ENCODE data around the gene CXXC5. TPM values are rescaled to one million over a fixed set of nuclear protein-coding genes. Genes with fewer than 3 reads are reported as not detected.

CXXC5 gene
- total and polyA plus RNA-seq, 9 donors: 4.4 to 35.7 (median 8.7) TPM

DNA sequence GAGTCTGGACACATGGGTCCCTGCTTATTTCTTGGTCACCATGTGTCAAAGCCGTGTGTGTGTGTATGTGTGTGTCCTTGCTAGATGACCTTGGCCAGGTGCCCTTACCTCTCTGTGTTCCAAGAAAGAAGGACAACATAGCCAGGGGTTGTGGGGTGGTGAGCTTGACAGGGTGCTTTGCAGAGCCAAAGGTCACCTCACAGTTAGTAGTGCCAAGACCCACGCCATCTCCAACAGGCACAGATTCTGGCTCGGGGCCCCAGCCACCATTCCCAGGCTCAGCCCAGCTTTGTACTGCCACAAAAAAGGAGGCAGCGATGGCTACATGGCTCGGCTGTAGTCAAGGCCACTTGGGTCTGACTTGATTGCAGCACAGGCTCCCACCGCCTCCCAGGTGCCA is 39.5 kb downstream of the CXXC5 start:
- no peak for DNase-seq
- 76 to 92% (median 85%) methylated on average over 6 of the region's 6 CpGs for WGBS, 3 donors
- H3K9me3 ChIP-seq: no peaks in the 10 kb centered on the region
- H3K27me3 ChIP-seq: no peaks in the 10 kb centered on the region
- H3K4me1 ChIP-seq (ENCODE audit: insufficient read depth): peaks cover 7% of the 10 kb centered on the region
- H3K36me3 ChIP-seq: no peaks in the 10 kb centered on the region
- TF ChIP-seq, protein P1, sequence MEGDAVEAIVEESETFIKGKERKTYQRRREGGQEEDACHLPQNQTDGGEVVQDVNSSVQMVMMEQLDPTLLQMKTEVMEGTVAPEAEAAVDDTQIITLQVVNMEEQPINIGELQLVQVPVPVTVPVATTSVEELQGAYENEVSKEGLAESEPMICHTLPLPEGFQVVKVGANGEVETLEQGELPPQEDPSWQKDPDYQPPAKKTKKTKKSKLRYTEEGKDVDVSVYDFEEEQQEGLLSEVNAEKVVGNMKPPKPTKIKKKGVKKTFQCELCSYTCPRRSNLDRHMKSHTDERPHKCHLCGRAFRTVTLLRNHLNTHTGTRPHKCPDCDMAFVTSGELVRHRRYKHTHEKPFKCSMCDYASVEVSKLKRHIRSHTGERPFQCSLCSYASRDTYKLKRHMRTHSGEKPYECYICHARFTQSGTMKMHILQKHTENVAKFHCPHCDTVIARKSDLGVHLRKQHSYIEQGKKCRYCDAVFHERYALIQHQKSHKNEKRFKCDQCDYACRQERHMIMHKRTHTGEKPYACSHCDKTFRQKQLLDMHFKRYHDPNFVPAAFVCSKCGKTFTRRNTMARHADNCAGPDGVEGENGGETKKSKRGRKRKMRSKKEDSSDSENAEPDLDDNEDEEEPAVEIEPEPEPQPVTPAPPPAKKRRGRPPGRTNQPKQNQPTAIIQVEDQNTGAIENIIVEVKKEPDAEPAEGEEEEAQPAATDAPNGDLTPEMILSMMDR (IDR thresholded peaks at IDR 0.05): no peak
- TF ChIP-seq POLR2A (IDR thresholded peaks at IDR 0.05) (no peak), EP300 (IDR thresholded peaks at IDR 0.05) (no peak)
- H3K4me3 ChIP-seq: no peak overlapping the region
- intact Hi-C loops (cut with DNase I): loop anchor here in 2 of 4 donors (2.0 to 10.0 kb wide), 3 partner anchors 50 to 53 kb away; no protein-coding TSS in a partner anchor
- no peak overlapping the region for H3K27ac ChIP-seq

GRCh38 chr5:139688088-139688702 is 40.0 kb downstream of the CXXC5 start:
- intact Hi-C loops (cut with DNase I): loop anchor here in 2 of 4 donors (5.0 to 10.0 kb wide), 2 partner anchors 51 to 53 kb away; no protein-coding TSS in a partner anchor
- no peak for DNase-seq
- H3K4me3 ChIP-seq: no peak overlapping the region
- H3K4me1 ChIP-seq (ENCODE audit: insufficient read depth): peaks cover 7% of the 10 kb centered on the region
- H3K9me3 ChIP-seq: no peaks in the 10 kb centered on the region
- H3K27ac ChIP-seq: no peak overlapping the region
- 88 to 91% (median 89%) methylated on average over 14 of the region's 14 CpGs for WGBS, 3 donors
- no peaks in the 10 kb centered on the region for H3K27me3 ChIP-seq
- H3K36me3 ChIP-seq: no peaks in the 10 kb centered on the region
- TF ChIP-seq EP300 (IDR thresholded peaks at IDR 0.05) (no peak), POLR2A (IDR thresholded peaks at IDR 0.05) (no peak)
- TF ChIP-seq, protein P1 (IDR thresholded peaks at IDR 0.05): no peak

DNA sequence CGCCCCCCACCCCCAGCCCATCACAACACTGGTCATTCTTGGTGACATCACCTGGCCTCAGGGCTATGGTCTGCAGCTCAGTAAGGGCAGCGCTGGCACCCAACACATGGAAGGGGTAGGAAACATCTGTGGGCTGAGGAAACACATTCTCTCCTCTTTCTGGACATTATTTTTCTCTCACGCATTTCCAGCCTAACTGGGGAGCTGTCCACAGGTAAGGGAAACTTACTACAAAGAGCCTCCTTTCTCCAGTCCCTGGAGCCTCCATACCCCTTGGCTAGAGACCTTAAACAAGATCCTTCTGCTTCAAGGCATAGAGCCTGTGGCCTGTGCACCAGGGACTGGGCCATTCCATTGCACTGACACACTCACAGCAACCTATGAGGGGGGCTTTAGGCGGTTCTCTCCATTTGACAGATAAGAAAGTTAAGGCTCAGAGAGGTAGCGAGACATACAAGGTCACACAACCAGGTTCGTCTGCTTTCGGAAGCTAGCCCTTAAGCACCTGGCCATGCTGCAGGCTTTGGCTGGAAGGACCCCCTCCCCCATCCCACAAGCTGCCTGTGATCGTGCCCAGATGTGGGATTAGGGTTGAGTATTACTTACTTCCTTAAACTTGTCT is 40.7 kb downstream of the CXXC5 start:
- Histone ChIP-seq H3K4me3 (no peak overlapping the region), H3K4me1 (ENCODE audit: insufficient read depth) (peaks cover 7% of the 10 kb centered on the region), H3K27me3 (no peaks in the 10 kb centered on the region), H3K36me3 (no peaks in the 10 kb centered on the region), H3K9me3 (no peaks in the 10 kb centered on the region), H3K27ac (no peak overlapping the region)
- intact Hi-C loops (cut with DNase I): loop anchor here in 2 of 4 donors (5.0 to 10.0 kb wide), 2 partner anchors 52 to 54 kb away; no protein-coding TSS in a partner anchor
- WGBS, 3 donors: 82 to 89% (median 87%) methylated on average over 8 of the region's 8 CpGs
- no peak for DNase-seq
- TF ChIP-seq EP300 (IDR thresholded peaks at IDR 0.05) (no peak), POLR2A (IDR thresholded peaks at IDR 0.05) (no peak)
- TF ChIP-seq, protein P1 (IDR thresholded peaks at IDR 0.05): no peak

GRCh38 chr5:139689631-139690063 is 41.5 kb downstream of the CXXC5 start:
- 74 to 78% (median 75%) methylated on average over 16 of the region's 16 CpGs for WGBS, 3 donors
- Histone ChIP-seq H3K36me3 (no peaks in the 10 kb centered on the region), H3K4me3 (no peak overlapping the region), H3K27me3 (no peaks in the 10 kb centered on the region), H3K9me3 (no peaks in the 10 kb centered on the region), H3K27ac (no peak overlapping the region), H3K4me1 (ENCODE audit: insufficient read depth) (peaks cover 7% of the 10 kb centered on the region)
- DNase-seq: no peak
- TF ChIP-seq, protein P1 (IDR thresholded peaks at IDR 0.05): no peak
- TF ChIP-seq EP300 (IDR thresholded peaks at IDR 0.05) (no peak), POLR2A (IDR thresholded peaks at IDR 0.05) (no peak)
- intact Hi-C loops (cut with DNase I): loop anchor here in 2 of 4 donors (5.0 to 10.0 kb wide), 4 partner anchors 42 to 75 kb away; partner anchors contain the start of gene CXXC5 (in 1 of the 2)
